Prostate gland (tissue), 2 donors: ENCODE data around the gene FOSL1. TPM values are rescaled to one million over a fixed set of nuclear protein-coding genes. Genes with fewer than 3 reads are reported as not detected.
A peak's percentile ranks its signal among the peaks of the same experiment; 100 is the strongest.

Experiments used
- DNase-seq: peaks from one replicate; pipeline ENCODE4 v3.0.0-alpha.2; 2019; ENCODE audit warnings: low spot score
- H3K27ac ChIP-seq, 2 donors: fragments of 200-600 bp; sonication (generic); 2 replicates each; pipeline ENCODE4 v1.5.1; 2017 to 2019
- H3K27me3 ChIP-seq: fragments of 200-600 bp; sonication (generic); replicated peaks from 2 replicates; pipeline ENCODE4 v1.5.1; 2019; ENCODE audit not compliant: insufficient read depth
- H3K36me3 ChIP-seq, 2 donors: fragments of 200-600 bp; sonication (generic); 1 replicate in 1 of 2; 2 replicates in 1 of 2; pipeline versions ENCODE4 v1.5.1 to v1.8.1; 2017 to 2019
- H3K4me1 ChIP-seq: fragments of 200-600 bp; sonication (generic); replicated peaks from 2 replicates; pipeline ENCODE4 v1.5.1; 2019
- H3K4me3 ChIP-seq, 2 donors: fragments of 200-600 bp; sonication (generic); 2 replicates each; pipeline ENCODE4 v1.5.1; 2017 to 2019
- H3K9me3 ChIP-seq: fragments of 200-600 bp; sonication (generic); 2 replicates; pipeline ENCODE4 v1.5.1; 2017
- POLR2A ChIP-seq: fragments of 450-650 bp; IDR thresholded peaks from one replicate; pipeline ENCODE4 v1.6.1; 2016; ENCODE audit warnings: antibody characterized with exemption, mild to moderate bottlenecking
- POLR2AphosphoS5 ChIP-seq: sonication (generic); formaldehyde crosslinking; IDR thresholded peaks from one replicate; pipeline ENCODE4 v1.6.1; 2017; ENCODE audit warnings: antibody characterized with exemption
- WGBS: methylation state at CpG from one replicate; pipeline ENCODE4 v1.1.5; 2018; 5-methylcytosine and 5-hydroxymethylcytosine counted together
- intact Hi-C: fragments of 100-400 bp; cut with DNase I; formaldehyde crosslinking; loops from one replicate; pipeline ENCODE4 v1.14.2; 2022
- total RNA-seq, 2 donors: library from RNA; depleted of rRNA; stranded (reverse); fragments of >200 nt; gene quantifications; one replicate each; pipeline ENCODE4 v1.1.0, GENCODE V29; 2016
- TF ChIP-seq, protein P1 (sequence below), 4 experiments: fragments of 200-600 bp in 2 of 4; fragments of 450-650 bp in 2 of 4; sonication (generic) in 2 of 4; IDR thresholded peaks; 1 replicate in 3 of 4; 2 replicates in 1 of 4; pipeline ENCODE4 v1.5.1; 2016 to 2019; ENCODE audit warnings: antibody characterized with exemption in 4 of 4, mild to moderate bottlenecking in 2 of 4, moderate library complexity in 2 of 4

The FOSL1 gene
- total RNA-seq, 2 donors from 2014 or later: 2.6 to 3.4 TPM

GRCh38 chr11:65858681-65859087 is 41.5 kb downstream of the FOSL1 start:
- Histone ChIP-seq H3K27me3 (no peaks in the 10 kb centered on the region), H3K9me3 (no peaks in the 10 kb centered on the region), H3K27ac (peak overlapping the region; percentile 94 to 96), H3K36me3 (peaks cover 9 to 35% of the 10 kb centered on the region in 2 donors), H3K4me3 (peak overlapping the region; percentile 99), H3K4me1 (peaks cover 12% of the 10 kb centered on the region)
- DNase-seq: no peak
- TF ChIP-seq, protein P1, sequence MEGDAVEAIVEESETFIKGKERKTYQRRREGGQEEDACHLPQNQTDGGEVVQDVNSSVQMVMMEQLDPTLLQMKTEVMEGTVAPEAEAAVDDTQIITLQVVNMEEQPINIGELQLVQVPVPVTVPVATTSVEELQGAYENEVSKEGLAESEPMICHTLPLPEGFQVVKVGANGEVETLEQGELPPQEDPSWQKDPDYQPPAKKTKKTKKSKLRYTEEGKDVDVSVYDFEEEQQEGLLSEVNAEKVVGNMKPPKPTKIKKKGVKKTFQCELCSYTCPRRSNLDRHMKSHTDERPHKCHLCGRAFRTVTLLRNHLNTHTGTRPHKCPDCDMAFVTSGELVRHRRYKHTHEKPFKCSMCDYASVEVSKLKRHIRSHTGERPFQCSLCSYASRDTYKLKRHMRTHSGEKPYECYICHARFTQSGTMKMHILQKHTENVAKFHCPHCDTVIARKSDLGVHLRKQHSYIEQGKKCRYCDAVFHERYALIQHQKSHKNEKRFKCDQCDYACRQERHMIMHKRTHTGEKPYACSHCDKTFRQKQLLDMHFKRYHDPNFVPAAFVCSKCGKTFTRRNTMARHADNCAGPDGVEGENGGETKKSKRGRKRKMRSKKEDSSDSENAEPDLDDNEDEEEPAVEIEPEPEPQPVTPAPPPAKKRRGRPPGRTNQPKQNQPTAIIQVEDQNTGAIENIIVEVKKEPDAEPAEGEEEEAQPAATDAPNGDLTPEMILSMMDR (IDR thresholded peaks at IDR 0.05): no peak
- TF ChIP-seq POLR2AphosphoS5: no peak
- no peak for TF ChIP-seq POLR2A
- under 1% methylated on average over 10 of the region's 10 CpGs for WGBS
- intact Hi-C loops: loop anchor here (2.0 kb wide), 1 partner anchor 14 kb away; the partner anchor contains the start of gene EFEMP2

DNA sequence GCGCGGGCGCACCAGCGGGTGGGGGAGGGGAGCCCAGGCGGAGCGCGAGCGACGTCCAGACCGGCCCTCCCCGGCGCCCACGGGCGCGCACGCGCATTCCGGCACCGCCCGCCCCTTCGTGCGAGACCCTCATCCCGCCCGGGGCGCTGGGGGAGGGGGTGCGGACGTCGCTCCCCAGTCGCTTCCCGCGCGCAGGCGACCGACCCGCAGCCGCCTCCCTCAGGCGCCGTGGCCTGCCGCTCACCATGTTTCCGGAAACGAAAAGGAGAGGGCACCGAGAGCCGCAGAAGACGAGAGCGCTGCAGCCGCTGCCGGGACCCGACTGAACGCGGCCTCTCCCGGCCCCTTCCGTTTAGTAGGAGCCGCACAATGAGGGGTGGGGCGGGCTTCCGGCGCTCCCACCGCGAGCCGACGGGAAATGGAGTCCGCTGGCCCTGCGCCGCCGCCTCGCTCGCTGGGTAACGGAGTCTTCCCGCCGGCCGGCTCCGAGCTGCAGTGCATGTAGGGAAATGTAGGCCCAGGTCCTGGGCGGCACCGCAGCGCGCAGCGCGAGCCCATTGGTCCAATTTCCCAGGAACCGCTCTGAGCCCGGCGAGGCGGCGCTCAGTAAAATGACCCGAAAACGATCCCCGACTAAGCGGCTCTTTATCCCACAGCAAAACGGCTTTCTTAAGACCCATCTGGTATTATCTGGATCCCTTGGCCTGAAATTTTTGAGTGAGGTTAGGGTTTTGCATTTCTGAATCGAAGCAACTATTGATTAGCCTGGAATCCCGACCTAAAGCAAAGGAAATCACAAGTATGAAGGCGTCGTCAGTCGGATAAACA is 42.1 kb downstream of the FOSL1 start, which contains the start of gene CFL1:
TSS of gene CFL1 (minus strand) at position 328 of the 828 bp plus-strand sequence. CDS start at position 247, 81 bp downstream.
- under 1% methylated on average over 67 of the region's 92 CpGs for WGBS
- Histone ChIP-seq H3K4me1 (peaks cover 12% of the 10 kb centered on the region), H3K4me3 (peak within 1 kb of the TSS; percentile 99), H3K27ac (peak within 1 kb of the TSS; percentile 94 to 96), H3K36me3 (peaks cover 8 to 34% of the 10 kb centered on the region in 2 donors), H3K9me3 (no peaks in the 10 kb centered on the region), H3K27me3 (no peaks in the 10 kb centered on the region)
- peak; percentile 99 for DNase-seq
- intact Hi-C loops: loop anchor here (2.0 kb wide), 2 partner anchors 15 to 31 kb away; partner anchors contain the start of genes EFEMP2 and FIBP
- peak; percentile 97 for TF ChIP-seq POLR2A
- TF ChIP-seq, protein P1 (IDR thresholded peaks at IDR 0.05): no peak
- peak; percentile 99 for TF ChIP-seq POLR2AphosphoS5

GRCh38 chr11:65857500-65857852 is 42.7 kb downstream of the FOSL1 start:
- intact Hi-C loops: loop anchor here (2.0 kb wide), 1 partner anchor 31 kb away; the partner anchor contains the start of gene FIBP
- H3K9me3 ChIP-seq: no peaks in the 10 kb centered on the region
- WGBS: 0% methylated on average over 24 of the region's 49 CpGs
- TF ChIP-seq POLR2AphosphoS5: no peak
- no peak for TF ChIP-seq POLR2A
- TF ChIP-seq, protein P1 (IDR thresholded peaks at IDR 0.05): no peak
- peaks cover 12% of the 10 kb centered on the region for H3K4me1 ChIP-seq
- DNase-seq: no peak
- peaks cover 8 to 28% of the 10 kb centered on the region in 2 donors for H3K36me3 ChIP-seq
- peak overlapping the region; percentile 99 for H3K4me3 ChIP-seq
- peak overlapping the region; percentile 94 to 96 for H3K27ac ChIP-seq
- H3K27me3 ChIP-seq: no peaks in the 10 kb centered on the region

GRCh38 chr11:65856689-65857499 is 43.3 kb downstream of the FOSL1 start:
- TF ChIP-seq, protein P1 (IDR thresholded peaks at IDR 0.05): peak in 1 of 4 experiments; percentile 22
- TF ChIP-seq POLR2A (peak; percentile 75), POLR2AphosphoS5 (peak; percentile 81)
- H3K4me3 ChIP-seq: peak overlapping the region; percentile 99
- H3K27ac ChIP-seq: peak overlapping the region; percentile 94 to 96
- peak; percentile 84 for DNase-seq
- peaks cover 12% of the 10 kb centered on the region for H3K4me1 ChIP-seq
- intact Hi-C loops: loop anchor here (2.0 kb wide), 1 partner anchor 32 kb away; the partner anchor contains the start of gene FIBP
- no peaks in the 10 kb centered on the region for H3K27me3 ChIP-seq
- peaks cover 8 to 26% of the 10 kb centered on the region in 2 donors for H3K36me3 ChIP-seq
- 2% methylated on average over 52 of the region's 57 CpGs for WGBS
- H3K9me3 ChIP-seq: no peaks in the 10 kb centered on the region
